Prostate gland (tissue), 2 donors: ENCODE data around the gene NOVA2. TPM values are rescaled to one million over a fixed set of nuclear protein-coding genes. Genes with fewer than 3 reads are reported as not detected.

Experiments used
- DNase-seq: peaks from one replicate; pipeline ENCODE4 v3.0.0-alpha.2; 2019; ENCODE audit warnings: low spot score
- H3K27ac ChIP-seq, 2 donors: fragments of 200-600 bp; sonication (generic); 2 replicates each; pipeline ENCODE4 v1.5.1; 2017 to 2019
- H3K27me3 ChIP-seq: fragments of 200-600 bp; sonication (generic); replicated peaks from 2 replicates; pipeline ENCODE4 v1.5.1; 2019; ENCODE audit not compliant: insufficient read depth
- H3K36me3 ChIP-seq, 2 donors: fragments of 200-600 bp; sonication (generic); 1 replicate in 1 of 2; 2 replicates in 1 of 2; pipeline versions ENCODE4 v1.5.1 to v1.8.1; 2017 to 2019
- H3K4me1 ChIP-seq: fragments of 200-600 bp; sonication (generic); replicated peaks from 2 replicates; pipeline ENCODE4 v1.5.1; 2019
- H3K4me3 ChIP-seq, 2 donors: fragments of 200-600 bp; sonication (generic); 2 replicates each; pipeline ENCODE4 v1.5.1; 2017 to 2019
- H3K9me3 ChIP-seq: fragments of 200-600 bp; sonication (generic); 2 replicates; pipeline ENCODE4 v1.5.1; 2017
- CTCF ChIP-seq, 4 experiments: fragments of 200-600 bp in 2 of 4; fragments of 450-650 bp in 2 of 4; sonication (generic) in 2 of 4; IDR thresholded peaks; 1 replicate in 3 of 4; 2 replicates in 1 of 4; pipeline ENCODE4 v1.5.1; 2016 to 2019; ENCODE audit warnings: antibody characterized with exemption in 4 of 4, mild to moderate bottlenecking in 2 of 4, moderate library complexity in 2 of 4
- POLR2A ChIP-seq: fragments of 450-650 bp; IDR thresholded peaks from one replicate; pipeline ENCODE4 v1.6.1; 2016; ENCODE audit warnings: antibody characterized with exemption, mild to moderate bottlenecking
- POLR2AphosphoS5 ChIP-seq: sonication (generic); formaldehyde crosslinking; IDR thresholded peaks from one replicate; pipeline ENCODE4 v1.6.1; 2017; ENCODE audit warnings: antibody characterized with exemption
- WGBS: methylation state at CpG from one replicate; pipeline ENCODE4 v1.1.5; 2018; 5-methylcytosine and 5-hydroxymethylcytosine counted together
- intact Hi-C: fragments of 100-400 bp; cut with DNase I; formaldehyde crosslinking; loops from one replicate; pipeline ENCODE4 v1.14.2; 2022
- total RNA-seq, 2 donors: library from RNA; depleted of rRNA; stranded (reverse); fragments of >200 nt; gene quantifications; one replicate each; pipeline ENCODE4 v1.1.0, GENCODE V29; 2016

NOVA2 gene
- total RNA-seq, 2 donors from 2014 or later, result 0.87 to 3.1 TPM

GRCh38 chr19:46017874-46018675 lies 44.4 kb upstream of the NOVA2 start:
- intact Hi-C loops, result loop anchor here (10.0 kb wide), 1 partner anchor 133 kb away; the partner anchor contains the start of gene IRF2BP1
- no peaks in the 10 kb centered on the region for H3K27me3 ChIP-seq

DNA sequence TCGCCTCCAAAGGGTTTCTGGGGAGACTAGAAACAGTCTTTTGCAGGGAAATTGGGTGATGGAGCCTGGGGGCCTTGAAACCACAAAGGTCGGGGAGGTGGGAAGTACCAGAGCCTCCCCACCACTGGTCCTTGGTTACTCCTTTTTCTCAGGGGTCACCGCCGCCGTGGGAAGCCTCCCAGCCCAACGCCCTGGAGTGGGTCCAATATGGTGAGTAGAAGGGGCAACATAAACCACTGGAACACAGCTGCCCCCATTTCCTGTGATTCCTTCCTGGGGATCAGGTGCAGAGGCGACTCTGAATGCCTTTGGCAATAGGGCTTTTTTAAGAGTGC lies 43.4 kb upstream of the NOVA2 start:
- Histone ChIP-seq H3K4me1 (peaks cover 10% of the 10 kb centered on the region), H3K36me3 (no peaks in the 10 kb centered on the region), H3K9me3 (no peaks in the 10 kb centered on the region), H3K4me3 (no peak overlapping the region), H3K27me3 (no peaks in the 10 kb centered on the region), H3K27ac (no peak overlapping the region)
- WGBS, result 59% methylated on average over 7 of the region's 7 CpGs
- intact Hi-C loops, result loop anchor here (10.0 kb wide), 1 partner anchor 132 kb away; the partner anchor contains the start of gene IRF2BP1
- no peak for DNase-seq
- TF ChIP-seq CTCF (IDR thresholded peaks at IDR 0.05), result no peak
- TF ChIP-seq POLR2A, result no peak
- TF ChIP-seq POLR2AphosphoS5, result no peak

More at GRCh38 chr19:46017874-46018675, 44.4 kb upstream of the NOVA2 start:
- WGBS, result 94% methylated on average over 15 of the region's 15 CpGs
- no peak for DNase-seq
- Histone ChIP-seq H3K27ac (no peak overlapping the region), H3K36me3 (no peaks in the 10 kb centered on the region), H3K4me1 (peaks cover 10% of the 10 kb centered on the region), H3K9me3 (no peaks in the 10 kb centered on the region), H3K4me3 (no peak overlapping the region)
- TF ChIP-seq POLR2AphosphoS5, result no peak
- no peak for TF ChIP-seq POLR2A
- TF ChIP-seq CTCF (IDR thresholded peaks at IDR 0.05), result no peak

DNA sequence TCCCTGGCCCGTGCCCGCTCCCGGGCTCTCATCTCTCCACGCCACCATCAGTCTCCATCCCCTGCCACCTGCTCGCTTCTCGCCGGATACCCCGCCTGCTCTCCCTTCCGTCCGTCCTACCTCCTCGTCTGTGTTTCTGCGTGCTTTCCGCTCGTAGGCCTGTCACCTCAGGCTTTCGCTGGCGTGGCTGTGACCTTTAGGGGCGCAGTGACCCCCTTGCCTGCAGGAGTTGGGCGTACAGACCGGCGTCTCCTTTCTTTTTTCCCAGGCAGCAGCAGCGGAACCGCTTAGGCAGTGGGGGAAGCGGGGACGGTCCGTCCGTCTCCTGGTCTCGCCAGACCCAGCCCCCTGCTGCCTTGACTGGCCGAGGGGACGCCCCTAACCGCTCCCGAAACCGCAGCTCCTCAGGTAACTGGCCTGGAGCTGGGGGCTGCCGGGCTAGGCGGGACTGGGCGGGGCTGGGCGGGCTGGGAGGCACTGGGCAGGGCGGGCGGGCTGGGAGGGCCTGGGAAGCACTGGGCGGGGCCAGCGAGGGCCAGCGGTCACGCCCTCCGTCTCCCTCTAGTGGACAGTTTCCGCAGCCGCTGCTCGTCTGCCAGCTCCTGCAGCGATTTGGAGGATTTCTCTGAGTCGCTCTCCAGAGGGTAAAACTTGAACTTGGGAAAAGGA lies 42.9 kb upstream of the NOVA2 start:
- H3K4me3 ChIP-seq, result peak overlapping the region; percentile 34 to 50
- no peaks in the 10 kb centered on the region for H3K36me3 ChIP-seq
- H3K4me1 ChIP-seq, result peaks cover 10% of the 10 kb centered on the region
- H3K9me3 ChIP-seq, result no peaks in the 10 kb centered on the region
- no peak for TF ChIP-seq POLR2A
- peak; percentile 65 to 82 (median 74) for TF ChIP-seq CTCF (IDR thresholded peaks at IDR 0.05)
- TF ChIP-seq POLR2AphosphoS5, result no peak
- no peak overlapping the region for H3K27ac ChIP-seq
- DNase-seq, result peak; percentile 69
- intact Hi-C loops, result loop anchor here (10.0 kb wide), 1 partner anchor 132 kb away; the partner anchor contains the start of gene IRF2BP1
- 3% methylated on average over 34 of the region's 48 CpGs for WGBS
- H3K27me3 ChIP-seq, result no peaks in the 10 kb centered on the region

DNA sequence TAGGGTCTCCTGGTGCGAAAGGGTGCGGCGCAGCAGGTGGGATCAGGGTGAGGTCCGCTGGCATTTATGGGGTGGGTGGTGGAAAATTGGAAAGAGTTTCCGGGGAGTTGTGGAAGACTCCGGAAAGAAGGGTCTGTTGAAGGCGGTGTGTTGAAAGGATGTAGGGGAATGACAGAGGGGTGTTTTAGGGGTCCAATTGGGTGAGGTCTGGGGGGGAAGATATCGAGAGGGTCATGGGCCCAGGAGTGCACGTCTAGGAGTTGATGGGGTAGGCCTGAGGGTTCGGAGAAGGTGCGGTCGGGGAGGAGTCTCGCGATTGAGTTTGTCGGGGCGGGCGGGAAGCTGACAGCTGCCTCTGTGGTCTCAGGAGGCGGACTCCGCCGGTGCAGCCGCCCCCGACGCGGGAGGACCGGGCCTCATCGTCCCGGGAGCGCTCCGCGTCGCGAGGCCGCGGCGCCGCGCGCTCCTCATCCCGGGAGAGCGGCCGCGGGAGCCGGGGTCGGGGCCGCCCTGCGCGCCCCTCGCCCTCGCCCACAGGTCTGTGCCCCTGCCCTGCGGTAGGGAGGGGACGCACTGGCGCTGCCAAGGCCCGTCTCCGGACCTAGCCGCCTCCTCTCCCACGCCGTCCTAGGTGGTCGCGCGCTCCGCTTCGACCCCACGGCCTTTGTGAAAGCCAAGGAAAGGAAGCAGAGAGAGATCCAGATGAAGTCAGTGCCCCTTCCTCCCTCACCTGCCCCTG lies 42.2 kb upstream of the NOVA2 start:
- peaks cover 10% of the 10 kb centered on the region for H3K4me1 ChIP-seq
- intact Hi-C loops, result loop anchor here (10.0 kb wide), 1 partner anchor 131 kb away; the partner anchor contains the start of gene IRF2BP1
- H3K27ac ChIP-seq, result no peak overlapping the region
- no peaks in the 10 kb centered on the region for H3K36me3 ChIP-seq
- TF ChIP-seq POLR2A, result no peak
- TF ChIP-seq POLR2AphosphoS5, result no peak
- no peak for TF ChIP-seq CTCF (IDR thresholded peaks at IDR 0.05)
- WGBS, result 10% methylated on average over 22 of the region's 63 CpGs
- H3K9me3 ChIP-seq, result no peaks in the 10 kb centered on the region
- H3K4me3 ChIP-seq, result peak overlapping the region; percentile 34 to 50
- DNase-seq, result no peak
- no peaks in the 10 kb centered on the region for H3K27me3 ChIP-seq
